Bronchial epithelial cell (primary cell): ENCODE results near the gene NDUFA3. TPM values are rescaled to one million over a fixed set of nuclear protein-coding genes. Genes with fewer than 3 reads are reported as not detected.

Experiments used
- DNase-seq: peaks from one replicate; pipeline ENCODE4 v3.0.0-alpha.2; 2010; ENCODE audit warnings: low read depth
- FAIRE-seq: peaks from 2 replicates; lab custom pipeline; 2011; peaks lifted over from hg19 to GRCh38; lab: Jason Lieb, UNC
- H3K27me3 ChIP-seq: 2 replicates; pipeline ENCODE4 v1.5.1; 2011; ENCODE audit warnings: low read length; ENCODE audit not compliant: control insufficient read depth, insufficient read depth
- H3K36me3 ChIP-seq: 2 replicates; pipeline ENCODE4 v1.5.1; 2011; ENCODE audit warnings: low read length; ENCODE audit not compliant: control insufficient read depth, insufficient read depth
- H3K4me3 ChIP-seq: 2 replicates; pipeline ENCODE4 v1.5.1; 2011; ENCODE audit warnings: mild to moderate bottlenecking, low read depth, low read length, control low read depth
- total RNA-seq: library from RNA; depleted of rRNA; stranded (reverse); fragments of >200 nt; gene quantifications from 2 replicates; pipeline ENCODE4 v1.2.1, GENCODE V29; 2014
- TF ChIP-seq, protein P1 (sequence below): IDR thresholded peaks from 2 replicates; pipeline ENCODE4 v1.5.1; 2011; ENCODE audit warnings: mild to moderate bottlenecking, moderate library complexity, low read length, control low read depth, inconsistent platforms; ENCODE audit not compliant: insufficient read depth, severe bottlenecking

NDUFA3 gene
- total RNA-seq, 1 donor from 2014 or later, result 6.1 TPM

DNA sequence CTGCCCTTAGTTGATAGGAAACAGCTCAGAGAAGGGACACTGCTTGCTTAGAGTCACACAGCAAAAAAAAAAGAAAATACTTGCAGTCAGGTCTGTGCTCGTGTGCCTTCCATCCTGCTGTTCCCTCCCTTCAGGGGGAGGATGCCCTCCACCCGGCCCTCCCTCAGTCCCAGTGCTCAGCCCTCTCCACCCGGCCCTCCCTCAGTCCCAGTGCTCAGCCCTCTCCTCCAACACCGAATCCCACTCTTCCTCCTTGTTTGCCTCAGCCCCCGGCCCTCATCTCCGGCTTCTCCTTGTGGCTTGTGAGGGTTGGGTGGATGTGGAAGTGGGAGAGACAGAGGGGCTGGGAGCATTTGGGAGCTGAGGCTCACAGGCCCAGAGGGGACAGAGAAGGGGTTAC is 7.0 kb downstream of the NDUFA3 start:
- Histone ChIP-seq H3K27me3 (no peaks in the 10 kb centered on the region), H3K36me3 (peaks cover 20% of the 10 kb centered on the region), H3K4me3 (no peak overlapping the region)
- DNase-seq (no peak), FAIRE-seq (no peak)
- TF ChIP-seq, protein P1, sequence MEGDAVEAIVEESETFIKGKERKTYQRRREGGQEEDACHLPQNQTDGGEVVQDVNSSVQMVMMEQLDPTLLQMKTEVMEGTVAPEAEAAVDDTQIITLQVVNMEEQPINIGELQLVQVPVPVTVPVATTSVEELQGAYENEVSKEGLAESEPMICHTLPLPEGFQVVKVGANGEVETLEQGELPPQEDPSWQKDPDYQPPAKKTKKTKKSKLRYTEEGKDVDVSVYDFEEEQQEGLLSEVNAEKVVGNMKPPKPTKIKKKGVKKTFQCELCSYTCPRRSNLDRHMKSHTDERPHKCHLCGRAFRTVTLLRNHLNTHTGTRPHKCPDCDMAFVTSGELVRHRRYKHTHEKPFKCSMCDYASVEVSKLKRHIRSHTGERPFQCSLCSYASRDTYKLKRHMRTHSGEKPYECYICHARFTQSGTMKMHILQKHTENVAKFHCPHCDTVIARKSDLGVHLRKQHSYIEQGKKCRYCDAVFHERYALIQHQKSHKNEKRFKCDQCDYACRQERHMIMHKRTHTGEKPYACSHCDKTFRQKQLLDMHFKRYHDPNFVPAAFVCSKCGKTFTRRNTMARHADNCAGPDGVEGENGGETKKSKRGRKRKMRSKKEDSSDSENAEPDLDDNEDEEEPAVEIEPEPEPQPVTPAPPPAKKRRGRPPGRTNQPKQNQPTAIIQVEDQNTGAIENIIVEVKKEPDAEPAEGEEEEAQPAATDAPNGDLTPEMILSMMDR, result no peak

GRCh38 chr19:54114340-54115108 is 11.9 kb downstream of the NDUFA3 start:
- FAIRE-seq, result no peak
- DNase-seq, result peak; percentile 15
- Histone ChIP-seq H3K36me3 (peaks cover 13% of the 10 kb centered on the region), H3K27me3 (no peaks in the 10 kb centered on the region), H3K4me3 (peak overlapping the region; percentile 45)
- TF ChIP-seq, protein P1, result no peak

- Histone ChIP-seq H3K4me3 (peak within 1 kb of the TSS; percentile 45), H3K27me3 (no peaks in the 10 kb centered on the region), H3K36me3 (peaks cover 10% of the 10 kb centered on the region)
- DNase-seq, result peak; percentile 91
- TF ChIP-seq, protein P1, result no peak
- peak; percentile 95 for FAIRE-seq
Measured at GRCh38 chr19:54115109-54116063, 12.7 kb downstream of the NDUFA3 start, which contains the start of the genes PRPF31 and TFPT. TSS of gene PRPF31 (plus strand) at chr19:54115754. CDS start at chr19:54118279, 2,525 bp downstream. TSS of gene TFPT (minus strand) at chr19:54115657. CDS start at chr19:54115269, 388 bp downstream.

DNA sequence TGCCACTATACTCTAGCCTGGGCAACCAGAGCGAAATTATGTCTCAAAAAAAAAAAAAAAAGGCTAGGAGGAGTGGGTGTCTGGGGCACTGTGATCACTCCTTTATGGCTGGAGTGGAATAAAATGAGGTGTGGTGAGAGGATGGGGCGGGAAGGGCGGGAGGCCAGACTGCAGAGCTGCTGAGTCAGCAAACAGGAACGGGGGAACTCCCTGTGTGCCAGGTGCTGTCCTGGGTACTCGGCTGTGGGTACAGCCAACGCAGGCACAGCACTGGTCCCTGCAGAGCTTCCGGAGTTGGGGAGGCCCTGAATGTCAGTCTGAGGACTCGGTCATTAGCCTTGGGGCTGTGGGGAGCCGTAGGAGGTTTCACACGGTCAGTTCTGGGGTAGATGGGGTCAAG is 18.6 kb downstream of the NDUFA3 start:
- no peak for FAIRE-seq
- no peaks in the 10 kb centered on the region for H3K27me3 ChIP-seq
- TF ChIP-seq, protein P1, result no peak
- H3K36me3 ChIP-seq, result peaks cover 27% of the 10 kb centered on the region
- H3K4me3 ChIP-seq, result no peak overlapping the region
- no peak for DNase-seq

GRCh38 chr19:54123682-54124081 is 21.0 kb downstream of the NDUFA3 start:
- H3K27me3 ChIP-seq, result no peaks in the 10 kb centered on the region
- DNase-seq, result no peak
- H3K36me3 ChIP-seq, result peaks cover 27% of the 10 kb centered on the region
- TF ChIP-seq, protein P1, result no peak
- H3K4me3 ChIP-seq, result no peak overlapping the region
- FAIRE-seq, result no peak
